HCEC 1CT (cell line): Measurements from ENCODE around the gene SPIRE1.

Experiments used
- DNase-seq: peaks from one replicate; pipeline ENCODE4 v3.0.0-alpha.2; 2017

Gene SPIRE1

GRCh38 chr18:12657684-12658425 lies at the start of gene SPIRE1:
Gene SPIRE1 (minus strand): TSS chr18:12658107. CDS start chr18:12657866, 241 bp downstream.
- peak; percentile 70 for DNase-seq

DNA sequence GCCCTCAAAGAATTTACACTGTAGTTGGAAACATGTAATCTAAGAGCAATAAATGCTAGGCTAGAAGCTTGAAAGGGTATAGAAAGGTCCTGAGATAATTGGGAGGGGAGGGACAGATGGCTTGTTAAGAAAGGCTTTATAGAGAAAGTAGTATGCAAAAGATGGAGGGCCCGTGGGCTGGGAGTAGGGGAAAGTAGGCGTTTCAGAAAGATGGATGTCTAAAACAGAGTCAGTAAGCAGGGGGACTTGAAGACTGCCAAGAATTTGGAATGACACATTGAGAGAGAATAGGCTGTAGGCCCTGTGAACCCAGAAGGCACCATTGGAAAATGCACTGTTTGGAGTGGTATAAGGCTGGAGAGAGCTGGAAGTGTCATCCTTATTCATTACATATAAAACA lies 45.8 kb upstream of the SPIRE1 start:
- DNase-seq = peak; percentile 28

DNA sequence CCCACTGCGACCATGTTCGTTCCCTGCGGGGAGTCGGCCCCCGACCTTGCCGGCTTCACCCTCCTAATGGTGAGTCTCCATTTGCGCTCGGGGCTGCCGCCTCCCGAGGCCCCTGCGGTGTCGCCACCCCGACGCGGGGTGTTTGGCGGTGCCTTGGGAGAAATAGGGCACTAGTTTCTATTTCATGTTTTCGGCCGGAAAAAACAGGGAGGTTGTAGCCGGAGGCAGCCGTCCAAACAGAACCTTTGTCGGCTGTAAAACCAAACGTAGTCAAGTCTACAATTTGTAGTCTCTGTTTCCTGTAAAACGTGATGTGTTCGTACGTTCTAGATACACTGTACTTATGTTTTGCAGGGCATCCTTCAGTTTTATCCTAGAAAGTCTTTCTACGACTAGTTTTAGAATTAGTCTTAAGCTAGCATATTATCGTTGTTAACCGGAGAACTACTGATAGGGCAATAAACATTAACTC lies 45.2 kb upstream of the SPIRE1 start:
- no peak for DNase-seq

DNA sequence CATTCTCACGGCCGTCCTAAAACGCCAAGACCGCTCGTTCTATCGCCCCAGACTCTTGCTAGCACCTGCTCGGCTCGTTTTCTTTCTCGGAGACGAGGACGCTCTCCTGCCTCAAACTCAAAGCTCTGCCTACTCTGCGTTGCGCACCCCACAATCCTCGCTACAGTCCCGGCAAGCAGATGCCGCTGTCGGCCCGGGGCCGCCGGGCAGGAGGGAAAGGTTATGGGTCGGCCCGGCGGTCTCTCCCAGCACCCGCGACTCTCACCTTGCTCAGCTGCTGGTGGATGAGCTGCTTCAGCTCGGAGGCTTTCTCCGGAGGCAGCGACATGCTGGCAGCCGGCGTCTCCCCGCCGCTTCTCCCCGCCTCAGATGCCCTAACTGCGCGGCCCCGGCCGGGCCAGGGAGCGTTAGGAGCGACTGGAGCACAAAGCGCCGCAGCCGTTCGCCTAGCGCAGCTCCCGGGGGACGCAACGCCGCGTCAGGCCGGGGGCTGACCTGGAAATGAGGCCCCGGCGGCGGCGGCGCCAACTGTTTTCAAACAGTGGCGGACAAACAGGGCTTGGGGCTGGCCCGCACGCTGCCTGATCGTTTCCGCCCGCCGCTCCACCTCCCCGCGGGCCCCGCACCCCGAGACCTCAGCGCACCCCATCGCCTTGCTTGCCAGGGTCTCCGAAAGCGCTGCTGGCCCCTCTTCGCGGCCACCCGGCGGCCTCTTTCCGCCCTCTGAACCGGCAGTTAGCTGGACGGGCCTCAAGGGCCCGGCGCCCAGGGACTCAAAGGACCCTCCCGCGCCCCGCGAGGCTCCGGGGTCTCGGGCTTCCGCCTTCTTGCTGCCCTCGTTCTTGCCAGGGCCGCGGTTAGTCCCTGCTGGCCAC lies 44.6 kb upstream of the SPIRE1 start, which contains the start of the genes CEP76 and PSMG2:
CEP76 (minus strand) TSS at position 503 of the 875 bp plus-strand sequence; CDS start at position 328, 175 bp downstream.
PSMG2 (plus strand) TSS at position 822 of the 875 bp plus-strand sequence. CDS start 66 bp downstream, outside the sequence.
- peak; percentile 86 for DNase-seq

DNA sequence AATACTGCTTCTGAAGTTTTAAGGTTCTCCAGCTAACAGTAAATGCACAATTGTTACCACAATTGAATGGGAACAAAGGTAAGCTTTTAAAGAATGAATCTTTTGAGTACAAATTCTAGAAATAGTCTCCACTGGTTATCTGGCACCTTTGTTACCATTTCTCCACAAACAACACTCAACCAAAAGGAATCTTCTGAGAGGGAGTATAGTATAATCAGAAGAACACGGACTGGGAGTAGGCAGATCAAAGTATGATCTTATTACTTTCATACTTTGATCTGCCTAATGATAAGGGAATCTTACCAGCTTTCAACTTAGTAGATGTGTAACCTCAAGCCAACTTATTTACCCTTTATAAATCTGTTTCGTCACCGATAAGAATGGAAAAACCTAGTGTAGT lies 43.3 kb upstream of the SPIRE1 start:
- no peak for DNase-seq

GRCh38 chr18:12699747-12700146 lies 41.8 kb upstream of the SPIRE1 start:
- no peak for DNase-seq

GRCh38 chr18:12694032-12694431 lies 36.1 kb upstream of the SPIRE1 start:
- no peak for DNase-seq

GRCh38 chr18:12692206-12692605 lies 34.3 kb upstream of the SPIRE1 start:
- no peak for DNase-seq

DNA sequence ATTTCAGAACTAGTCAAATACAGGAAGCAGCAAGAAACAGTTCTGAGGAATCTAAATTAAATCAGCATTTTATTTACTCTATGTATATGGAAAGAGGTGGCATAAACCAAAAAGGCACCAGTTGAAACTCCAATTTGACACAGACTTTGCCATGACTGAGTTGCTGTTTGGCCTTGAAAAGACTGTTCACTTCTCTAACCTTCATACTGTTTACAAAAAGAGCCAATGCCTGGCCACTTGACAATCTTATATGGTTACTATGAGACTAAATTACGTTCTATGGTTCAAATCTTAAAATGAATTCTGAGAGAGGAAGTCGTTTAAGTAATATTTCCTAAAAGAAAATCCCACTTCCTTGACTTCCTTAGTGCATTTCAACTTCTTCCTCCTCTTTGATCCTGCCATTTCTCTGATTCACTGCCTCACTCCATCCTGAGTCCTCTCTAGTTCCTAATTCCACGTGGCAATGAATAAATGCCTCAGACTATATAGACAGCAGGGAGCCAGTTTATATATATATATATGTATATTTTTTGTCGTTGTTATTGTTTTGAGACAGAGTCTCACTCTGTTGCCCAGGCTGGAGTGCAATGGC lies 31.4 kb upstream of the SPIRE1 start:
- DNase-seq = no peak

GRCh38 chr18:12686100-12686499 lies 28.2 kb upstream of the SPIRE1 start:
- peak; percentile 33 for DNase-seq

DNA sequence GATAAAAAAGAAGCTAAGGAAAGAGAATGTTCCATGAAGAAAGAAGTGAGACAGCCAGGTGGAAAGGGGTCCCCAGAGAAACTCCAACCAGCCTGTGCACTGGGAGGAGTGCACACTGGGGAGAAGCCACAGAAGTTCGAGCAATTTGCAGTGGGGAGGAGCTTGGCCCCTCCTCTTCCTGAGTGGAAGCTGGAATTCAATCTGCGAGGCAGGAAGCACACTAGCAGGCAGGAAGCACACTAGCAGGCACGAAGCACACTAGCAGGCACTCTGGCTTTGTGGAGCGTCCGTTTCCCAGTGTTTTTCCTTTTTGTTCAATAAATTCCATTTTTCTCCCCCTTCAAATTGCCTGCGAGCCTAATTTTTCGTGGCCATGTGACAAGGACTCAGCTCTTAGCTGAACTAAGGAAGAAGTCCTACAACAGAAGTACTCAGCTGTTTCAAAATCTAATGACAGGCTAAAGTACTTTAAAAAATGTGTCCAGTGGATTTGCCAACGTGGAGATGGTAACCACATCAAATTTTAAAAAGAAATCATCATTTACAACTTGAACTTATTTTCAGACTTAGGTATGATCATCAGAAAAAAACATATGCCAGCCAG lies 21.4 kb upstream of the SPIRE1 start:
- peak; percentile 66 for DNase-seq

- no peak for DNase-seq
These were observed 10.1 kb upstream of the SPIRE1 start for GRCh38 chr18:12668041-12668440.

- DNase-seq = peak; percentile 72
These were observed 2.1 kb upstream of the SPIRE1 start for GRCh38 chr18:12659904-12660605.

DNA sequence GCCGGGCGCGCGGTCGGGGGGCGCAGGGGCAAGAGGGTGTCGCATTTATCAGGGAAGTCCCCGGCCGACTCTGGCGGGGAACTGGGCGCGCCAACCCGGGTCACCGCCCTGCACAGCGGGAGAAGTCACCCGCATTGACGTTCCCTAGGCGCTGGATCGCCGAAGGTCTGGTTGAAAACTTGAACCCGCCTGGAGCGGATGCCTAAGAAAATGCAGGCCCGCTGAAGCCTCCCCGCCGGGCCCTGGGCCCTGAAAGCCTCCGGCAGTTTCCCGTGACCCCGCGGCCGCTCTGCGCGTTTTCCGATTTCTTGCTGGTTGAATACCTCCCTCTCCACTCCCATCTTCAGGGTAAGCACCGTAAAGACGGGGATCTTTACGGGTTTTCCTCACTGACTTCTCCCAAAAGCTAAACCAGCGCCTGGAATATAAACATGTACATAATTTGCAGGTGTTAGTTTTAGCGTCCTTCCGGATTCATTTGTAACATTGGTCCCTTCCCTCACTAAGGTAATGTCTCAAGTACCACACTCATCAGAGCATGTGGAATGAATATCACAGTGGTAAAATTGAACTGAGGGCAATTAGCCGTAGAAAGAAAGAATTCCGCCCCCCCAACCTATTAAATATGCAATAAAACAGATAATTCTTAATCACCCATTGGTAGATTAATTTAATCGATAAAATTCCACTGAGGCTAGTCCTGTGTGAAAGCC lies 675 bp upstream of the SPIRE1 start:
- peak; percentile 25 for DNase-seq

- DNase-seq = peak; percentile 46
These were observed 796 bp downstream of the SPIRE1 start for GRCh38 chr18:12656938-12657683.

- peak; percentile 42 for DNase-seq
These were observed 1.3 kb downstream of the SPIRE1 start for GRCh38 chr18:12656605-12656937.

GRCh38 chr18:12654971-12655370 lies 2.9 kb downstream of the SPIRE1 start:
- no peak for DNase-seq

GRCh38 chr18:12652861-12653401 lies 5.0 kb downstream of the SPIRE1 start:
- peak; percentile 76 for DNase-seq

- no peak for DNase-seq
These were observed 6.3 kb downstream of the SPIRE1 start for GRCh38 chr18:12651651-12652050.

- DNase-seq = no peak
These were observed 10.1 kb downstream of the SPIRE1 start for GRCh38 chr18:12647773-12648172.
